ENCODE measurements around the gene TGFBR2. TPM values are rescaled to one million over a fixed set of nuclear protein-coding genes. Genes with fewer than 3 reads are reported as not detected.

The TGFBR2 gene
- total RNA-seq, 1 donor, result 393 TPM

- no peak for TF ChIP-seq CTCF (IDR thresholded peaks at IDR 0.05; ENCODE audit: insufficient read depth, low read length)
- no peak for DNase-seq (ENCODE audit: low read depth)
- H3K4me3 ChIP-seq (ENCODE audit: low read depth, low read length), result no peak overlapping the region
Observed at GRCh38 chr3:30628205-30628900, 22.0 kb downstream of the TGFBR2 start.

GRCh38 chr3:30628901-30629590 is 22.6 kb downstream of the TGFBR2 start:
- peak; percentile 49 for DNase-seq (ENCODE audit: low read depth)
- peak; percentile 29 for TF ChIP-seq CTCF (IDR thresholded peaks at IDR 0.05; ENCODE audit: insufficient read depth, low read length)
- H3K4me3 ChIP-seq (ENCODE audit: low read depth, low read length), result no peak overlapping the region

GRCh38 chr3:30629746-30630145 is 23.3 kb downstream of the TGFBR2 start:
- TF ChIP-seq CTCF (IDR thresholded peaks at IDR 0.05; ENCODE audit: insufficient read depth, low read length), result no peak
- H3K4me3 ChIP-seq (ENCODE audit: low read depth, low read length), result no peak overlapping the region
- no peak for DNase-seq (ENCODE audit: low read depth)

GRCh38 chr3:30630238-30631030 is 24.0 kb downstream of the TGFBR2 start:
- TF ChIP-seq CTCF (IDR thresholded peaks at IDR 0.05; ENCODE audit: insufficient read depth, low read length), result no peak
- H3K4me3 ChIP-seq (ENCODE audit: low read depth, low read length), result no peak overlapping the region
- peak; percentile 39 for DNase-seq (ENCODE audit: low read depth)

- DNase-seq (ENCODE audit: low read depth), result no peak
- no peak for TF ChIP-seq CTCF (IDR thresholded peaks at IDR 0.05; ENCODE audit: insufficient read depth, low read length)
- H3K4me3 ChIP-seq (ENCODE audit: low read depth, low read length), result no peak overlapping the region
Observed at GRCh38 chr3:30631243-30631904, 25.0 kb downstream of the TGFBR2 start.

- no peak for TF ChIP-seq CTCF (IDR thresholded peaks at IDR 0.05; ENCODE audit: insufficient read depth, low read length)
- DNase-seq (ENCODE audit: low read depth), result peak; percentile 67
- H3K4me3 ChIP-seq (ENCODE audit: low read depth, low read length), result no peak overlapping the region
Observed at GRCh38 chr3:30632065-30632464, 25.7 kb downstream of the TGFBR2 start.

All from fibroblast of the aortic adventitia (primary cell).